ENCODE data around the gene FKBP2. TPM values are rescaled to one million over a fixed set of nuclear protein-coding genes. Genes with fewer than 3 reads are reported as not detected.

FKBP2 gene
- total RNA-seq, 1 experiment from 2014 or later: 87.4 TPM

GRCh38 chr11:64246871-64247728 is 6.2 kb downstream of the FKBP2 start, which contains the start of gene PPP1R14B:
Gene PPP1R14B (minus strand): TSS chr11:64246943. CDS start chr11:64246673, 270 bp downstream.
- CTCF ChIA-PET: interaction anchor here (0.6 to 1.5 kb wide), 2 partner anchors 10 to 39 kb away, joined by 6 to 7 read pairs; no protein-coding TSS in a partner anchor
- no peaks in the 10 kb centered on the region for H3K27me3 Mint-ChIP-seq (ENCODE audit: unreplicated experiment)
- intact Hi-C loops (cut with micrococcal nuclease; ENCODE audit: unreplicated experiment): loop anchor here (10.0 kb wide), 1 partner anchor 58 kb away; the partner anchor contains the start of genes CATSPERZ and ESRRA
- no TSS peak for BruUV-seq (replicated peaks)
- H3K4me3 Mint-ChIP-seq (ENCODE audit: low read depth, unreplicated experiment): peak within 1 kb of the TSS; percentile 96
- peaks cover 95% of the 10 kb centered on the region for H3K36me3 Mint-ChIP-seq (ENCODE audit: insufficient read depth, unreplicated experiment)
- DNase-seq: peak; percentile 95
- H3K4me1 Mint-ChIP-seq (ENCODE audit: low read depth, unreplicated experiment): peaks cover 28% of the 10 kb centered on the region
- TF ChIP-seq, protein P1, sequence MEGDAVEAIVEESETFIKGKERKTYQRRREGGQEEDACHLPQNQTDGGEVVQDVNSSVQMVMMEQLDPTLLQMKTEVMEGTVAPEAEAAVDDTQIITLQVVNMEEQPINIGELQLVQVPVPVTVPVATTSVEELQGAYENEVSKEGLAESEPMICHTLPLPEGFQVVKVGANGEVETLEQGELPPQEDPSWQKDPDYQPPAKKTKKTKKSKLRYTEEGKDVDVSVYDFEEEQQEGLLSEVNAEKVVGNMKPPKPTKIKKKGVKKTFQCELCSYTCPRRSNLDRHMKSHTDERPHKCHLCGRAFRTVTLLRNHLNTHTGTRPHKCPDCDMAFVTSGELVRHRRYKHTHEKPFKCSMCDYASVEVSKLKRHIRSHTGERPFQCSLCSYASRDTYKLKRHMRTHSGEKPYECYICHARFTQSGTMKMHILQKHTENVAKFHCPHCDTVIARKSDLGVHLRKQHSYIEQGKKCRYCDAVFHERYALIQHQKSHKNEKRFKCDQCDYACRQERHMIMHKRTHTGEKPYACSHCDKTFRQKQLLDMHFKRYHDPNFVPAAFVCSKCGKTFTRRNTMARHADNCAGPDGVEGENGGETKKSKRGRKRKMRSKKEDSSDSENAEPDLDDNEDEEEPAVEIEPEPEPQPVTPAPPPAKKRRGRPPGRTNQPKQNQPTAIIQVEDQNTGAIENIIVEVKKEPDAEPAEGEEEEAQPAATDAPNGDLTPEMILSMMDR (IDR thresholded peaks at IDR 0.05; ENCODE audit: unreplicated experiment): no peak
- H3K9me3 Mint-ChIP-seq (ENCODE audit: low read depth, unreplicated experiment): no peaks in the 10 kb centered on the region
- peak within 1 kb of the TSS; percentile 96 for H3K27ac Mint-ChIP-seq (ENCODE audit: unreplicated experiment)

DNA sequence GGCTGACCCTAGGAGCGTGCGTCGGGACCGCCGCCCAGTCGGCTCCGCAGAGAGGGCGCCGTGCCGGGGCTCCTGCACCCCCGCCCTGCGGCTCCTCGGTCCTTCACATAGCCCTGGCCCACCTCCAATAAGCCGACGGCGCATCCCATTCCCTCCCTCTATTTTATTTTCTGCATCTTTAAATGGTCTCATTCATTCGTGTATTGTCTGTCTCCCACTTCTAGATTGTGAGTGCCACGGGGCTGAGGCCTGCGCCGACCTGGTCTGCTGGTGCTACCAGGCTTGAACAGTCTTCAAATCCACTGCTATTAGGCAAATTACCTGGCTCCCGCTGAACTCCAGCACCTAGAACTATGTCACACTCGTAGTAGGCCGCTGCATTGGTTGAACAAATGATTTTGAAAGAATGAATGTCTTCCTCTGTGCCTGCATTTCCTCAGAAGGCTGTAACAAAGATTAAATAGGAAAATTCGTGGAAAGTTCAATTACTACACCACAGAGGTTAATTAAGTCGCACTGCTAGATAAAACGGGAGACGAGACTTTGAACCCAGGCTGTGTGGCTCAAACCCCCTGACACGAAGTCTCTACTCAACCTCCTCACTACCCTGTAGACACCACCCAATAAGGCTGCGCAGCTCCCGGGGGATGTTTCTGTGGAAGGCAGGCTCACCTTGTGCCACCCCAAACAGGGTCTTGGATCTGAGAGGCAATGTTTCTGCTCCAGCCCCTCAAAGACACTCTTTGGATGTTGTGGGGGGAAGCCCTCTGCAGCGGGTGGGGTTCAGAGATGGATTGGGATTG is 7.0 kb downstream of the FKBP2 start:
- BruUV-seq (replicated peaks): no TSS peak
- no peaks in the 10 kb centered on the region for H3K27me3 Mint-ChIP-seq (ENCODE audit: unreplicated experiment)
- no peaks in the 10 kb centered on the region for H3K9me3 Mint-ChIP-seq (ENCODE audit: low read depth, unreplicated experiment)
- H3K36me3 Mint-ChIP-seq (ENCODE audit: insufficient read depth, unreplicated experiment): peaks cover 92% of the 10 kb centered on the region
- TF ChIP-seq, protein P1 (IDR thresholded peaks at IDR 0.05; ENCODE audit: unreplicated experiment): no peak
- peak overlapping the region; percentile 84 for H3K27ac Mint-ChIP-seq (ENCODE audit: unreplicated experiment)
- intact Hi-C loops (cut with micrococcal nuclease; ENCODE audit: unreplicated experiment): loop anchor here (10.0 kb wide), 1 partner anchor 57 kb away; the partner anchor contains the start of genes CATSPERZ and ESRRA
- CTCF ChIA-PET: interaction anchor here (0.6 to 1.5 kb wide), 2 partner anchors 11 to 40 kb away, joined by 6 to 7 read pairs; no protein-coding TSS in a partner anchor
- no peak for DNase-seq
- H3K4me1 Mint-ChIP-seq (ENCODE audit: low read depth, unreplicated experiment): peaks cover 25% of the 10 kb centered on the region
- H3K4me3 Mint-ChIP-seq (ENCODE audit: low read depth, unreplicated experiment): peak overlapping the region; percentile 96

GRCh38 chr11:64248578-64248977 is 7.7 kb downstream of the FKBP2 start:
- Mint-ChIP-seq H3K4me3 (ENCODE audit: low read depth, unreplicated experiment) (peak overlapping the region; percentile 96), H3K4me1 (ENCODE audit: low read depth, unreplicated experiment) (peaks cover 18% of the 10 kb centered on the region), H3K36me3 (ENCODE audit: insufficient read depth, unreplicated experiment) (peaks cover 87% of the 10 kb centered on the region), H3K27ac (ENCODE audit: unreplicated experiment) (peak overlapping the region; percentile 44), H3K27me3 (ENCODE audit: unreplicated experiment) (no peaks in the 10 kb centered on the region), H3K9me3 (ENCODE audit: low read depth, unreplicated experiment) (no peaks in the 10 kb centered on the region)
- TF ChIP-seq, protein P1 (IDR thresholded peaks at IDR 0.05; ENCODE audit: unreplicated experiment): no peak
- CTCF ChIA-PET: no interaction called here
- intact Hi-C loops (cut with micrococcal nuclease; ENCODE audit: unreplicated experiment): loop anchor here (10.0 kb wide), 1 partner anchor 56 kb away; the partner anchor contains the start of genes CATSPERZ and ESRRA
- no peak for DNase-seq
- no TSS peak for BruUV-seq (replicated peaks)

GRCh38 chr11:64249038-64249437 is 8.1 kb downstream of the FKBP2 start:
- H3K4me1 Mint-ChIP-seq (ENCODE audit: low read depth, unreplicated experiment): peaks cover 14% of the 10 kb centered on the region
- no peak overlapping the region for H3K4me3 Mint-ChIP-seq (ENCODE audit: low read depth, unreplicated experiment)
- no peaks in the 10 kb centered on the region for H3K27me3 Mint-ChIP-seq (ENCODE audit: unreplicated experiment)
- BruUV-seq (replicated peaks): no TSS peak
- intact Hi-C loops (cut with micrococcal nuclease; ENCODE audit: unreplicated experiment): loop anchor here (10.0 kb wide), 1 partner anchor 56 kb away; the partner anchor contains the start of genes CATSPERZ and ESRRA
- H3K9me3 Mint-ChIP-seq (ENCODE audit: low read depth, unreplicated experiment): no peaks in the 10 kb centered on the region
- DNase-seq: no peak
- CTCF ChIA-PET: no interaction called here
- H3K36me3 Mint-ChIP-seq (ENCODE audit: insufficient read depth, unreplicated experiment): peaks cover 87% of the 10 kb centered on the region
- peak overlapping the region; percentile 44 for H3K27ac Mint-ChIP-seq (ENCODE audit: unreplicated experiment)
- TF ChIP-seq, protein P1 (IDR thresholded peaks at IDR 0.05; ENCODE audit: unreplicated experiment): no peak

All from Calu3 (cell line).